Mucosa of gallbladder (tissue), 1 donor: ENCODE measurements around the gene ANKRD33. TPM values are rescaled to one million over a fixed set of nuclear protein-coding genes. Genes with fewer than 3 reads are reported as not detected.

Experiments
- DNase-seq: peaks from one replicate; pipeline ENCODE4 v3.0.0-alpha.2; 2020; ENCODE audit warnings: low spot score
- total RNA-seq: library from RNA; stranded (reverse); gene quantifications from one replicate; pipeline ENCODE4 v1.2.1, GENCODE V29; 2021
- donor health status: DM: no; HTN: no; CAD: no.

Gene ANKRD33
- not detected for total RNA-seq

DNA sequence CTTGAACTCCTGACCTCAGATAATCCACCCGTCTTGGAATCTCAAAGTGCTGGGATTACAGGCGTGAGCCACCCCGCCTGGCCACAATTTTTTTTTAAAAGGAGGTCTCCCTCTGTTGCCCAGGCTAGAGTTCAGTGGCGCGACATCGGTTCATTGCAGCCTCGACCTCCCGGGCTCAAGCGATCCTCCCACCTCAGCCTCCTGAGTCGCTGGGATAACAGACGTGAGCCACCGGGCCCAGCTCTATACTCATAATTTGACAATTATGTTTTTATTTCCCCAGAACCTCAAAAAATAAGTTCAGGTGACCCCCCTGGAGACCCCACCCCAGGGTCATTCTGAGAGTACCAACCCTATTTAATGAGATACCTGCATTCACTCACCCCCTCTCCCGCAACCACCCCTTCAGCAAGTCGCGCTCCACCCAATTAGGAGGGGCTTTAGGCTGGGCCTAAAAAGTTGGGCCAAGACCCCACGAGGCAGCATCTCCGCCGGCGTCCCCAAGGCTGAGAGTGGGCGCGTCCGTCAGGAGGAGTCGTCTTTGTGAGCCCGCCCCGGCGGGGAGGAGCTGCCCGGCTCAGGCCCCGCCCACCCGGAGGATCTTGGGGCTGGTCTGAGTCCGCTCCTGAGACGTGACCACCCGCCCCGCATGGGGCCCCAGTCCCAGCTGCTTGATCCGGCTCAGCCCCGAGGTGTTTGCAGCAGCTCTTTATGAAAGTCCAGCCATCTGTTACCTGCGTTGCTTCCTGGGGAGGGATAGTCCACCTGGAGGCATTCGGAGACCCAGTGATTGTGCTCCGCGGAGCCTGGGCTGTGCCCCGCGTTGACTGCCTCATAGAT, at the start of gene ANKRD33:
Gene ANKRD33 (plus strand): TSS at position 628 of the 840 bp plus-strand sequence. CDS start 84 bp downstream, at position 712.
- no peak for DNase-seq

- no peak for DNase-seq
These were observed 49.1 kb upstream of the ANKRD33 start for GRCh38 chr12:51838762-51839161.

DNA sequence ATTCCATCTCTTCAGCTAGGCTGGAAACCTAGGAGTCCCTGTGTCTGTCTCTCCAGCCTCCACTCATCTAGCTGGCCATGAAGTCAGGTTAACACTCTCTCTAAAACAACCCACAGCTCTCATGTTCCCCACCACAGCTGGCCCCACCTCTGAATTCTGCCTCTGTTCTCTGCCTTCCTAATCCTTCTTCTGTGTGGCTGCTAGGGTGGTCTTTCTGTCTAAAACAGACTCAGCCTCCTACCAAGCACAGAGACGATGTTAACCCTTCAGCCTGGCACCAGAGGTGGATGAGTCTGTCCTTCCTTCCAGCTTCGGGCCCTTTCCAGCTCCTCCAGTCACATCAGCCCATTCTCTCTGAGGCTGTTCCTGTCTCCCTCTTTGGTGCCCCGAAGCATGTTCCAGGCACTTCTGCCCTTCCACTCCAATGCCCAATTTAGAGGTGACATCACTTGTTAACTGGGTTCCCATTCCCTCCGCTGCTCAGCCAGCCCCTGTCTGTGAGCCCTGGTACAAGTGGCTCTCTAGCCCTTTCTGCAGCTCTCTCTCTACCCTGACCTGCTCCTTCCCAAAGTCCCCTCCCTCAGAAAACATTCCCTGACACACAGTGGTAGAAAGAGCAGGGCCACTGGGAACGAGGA, 48.5 kb upstream of the ANKRD33 start:
- DNase-seq, result no peak

DNA sequence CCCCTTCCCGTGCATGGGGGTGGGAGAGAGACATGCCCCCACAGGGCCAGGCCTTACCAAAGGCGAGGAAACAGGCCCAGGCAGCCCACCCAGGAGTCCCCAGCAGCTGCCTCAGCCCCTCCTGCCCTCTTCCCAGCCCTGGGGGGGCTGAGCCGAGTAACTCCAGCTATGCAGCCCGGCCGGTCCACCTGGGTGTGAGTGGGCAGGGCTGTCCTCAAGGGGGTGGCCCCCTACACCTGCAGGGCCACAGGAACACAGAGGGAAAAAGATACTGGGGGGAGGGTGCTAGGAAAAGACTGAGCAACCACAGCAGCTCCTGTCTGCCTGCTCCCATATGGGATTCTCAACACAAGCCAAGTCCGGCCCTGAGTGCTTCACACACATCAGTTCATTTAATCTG, 46.9 kb upstream of the ANKRD33 start:
- no peak for DNase-seq

DNA sequence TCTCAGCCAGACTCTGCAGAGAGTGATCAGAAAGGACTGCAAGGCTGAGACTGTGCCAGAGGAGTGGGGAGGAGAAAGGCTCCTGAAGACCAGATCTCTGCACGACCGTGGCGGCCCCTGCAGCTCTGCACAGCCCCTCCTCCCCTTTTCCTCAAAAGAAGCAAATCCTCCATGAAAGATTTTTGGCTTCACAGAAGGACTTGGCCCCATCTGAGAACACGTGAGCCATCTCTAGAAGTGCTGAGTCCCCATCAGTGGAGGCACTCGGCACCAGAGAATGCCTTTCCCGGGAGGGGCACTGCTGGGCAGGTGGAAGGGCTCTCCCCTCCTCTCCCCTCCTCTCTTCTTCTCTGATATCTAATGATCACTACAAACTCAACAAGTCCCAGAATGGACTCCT, 46.2 kb upstream of the ANKRD33 start:
- no peak for DNase-seq

- DNase-seq, result no peak
These were observed 43.0 kb upstream of the ANKRD33 start for GRCh38 chr12:51844854-51845253.

DNA sequence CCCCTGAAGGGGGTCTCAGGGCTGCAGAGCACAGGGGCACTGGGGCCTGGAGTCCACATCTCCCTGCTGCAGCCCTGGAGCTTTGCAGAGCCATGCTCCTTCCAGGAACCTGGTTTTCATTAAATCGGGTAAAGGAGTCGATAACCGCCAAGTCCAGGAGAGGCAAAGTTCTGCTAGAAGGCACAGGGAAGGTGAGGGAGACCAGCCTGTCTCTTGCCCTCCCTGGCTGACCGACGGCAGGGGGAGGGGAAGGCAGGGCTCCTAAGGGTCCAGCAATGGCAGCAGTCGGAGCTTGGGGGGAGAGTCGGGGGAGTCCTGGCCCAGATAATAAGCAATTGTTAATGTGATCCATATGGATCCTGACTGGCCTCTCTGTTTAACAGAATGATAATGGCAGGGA, 42.4 kb upstream of the ANKRD33 start:
- DNase-seq, result no peak

GRCh38 chr12:51846271-51846691, 41.6 kb upstream of the ANKRD33 start:
- DNase-seq, result no peak

DNA sequence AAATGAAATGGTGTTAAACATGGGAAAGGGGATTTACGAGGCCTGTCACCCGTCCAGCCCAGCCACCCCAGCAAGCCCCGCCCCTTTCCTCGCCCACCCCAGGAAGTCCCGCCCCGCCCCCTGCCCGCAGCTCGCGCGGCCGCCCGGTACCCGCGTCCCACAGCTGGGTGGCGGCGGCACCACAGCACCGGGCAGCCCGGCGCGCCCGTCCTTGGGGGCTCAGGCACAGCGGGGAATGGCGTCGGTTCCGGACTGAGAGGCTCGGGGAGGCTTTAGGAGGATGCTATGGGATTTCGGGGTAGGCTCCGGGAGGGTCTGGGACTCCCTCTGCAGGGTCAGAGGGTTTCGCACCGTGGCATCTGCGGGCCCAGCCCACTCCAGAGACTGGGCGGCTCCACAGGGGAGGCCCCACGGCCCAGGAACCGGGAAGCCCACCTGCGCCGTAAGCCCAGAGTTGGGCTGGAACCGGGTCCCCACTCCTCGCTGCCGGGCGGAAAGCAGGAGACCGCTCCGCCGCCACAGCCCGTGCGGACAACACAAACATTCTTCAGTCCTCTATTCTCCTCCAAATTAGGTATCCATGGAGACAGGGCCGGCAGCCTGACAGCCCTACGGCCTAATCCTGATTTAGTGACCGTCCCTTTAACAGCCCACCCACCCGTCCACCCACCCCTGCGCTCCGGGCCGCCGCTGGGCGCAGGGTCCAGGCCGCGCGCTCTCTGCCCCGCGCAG, 40.8 kb upstream of the ANKRD33 start:
- peak; percentile 29 for DNase-seq

DNA sequence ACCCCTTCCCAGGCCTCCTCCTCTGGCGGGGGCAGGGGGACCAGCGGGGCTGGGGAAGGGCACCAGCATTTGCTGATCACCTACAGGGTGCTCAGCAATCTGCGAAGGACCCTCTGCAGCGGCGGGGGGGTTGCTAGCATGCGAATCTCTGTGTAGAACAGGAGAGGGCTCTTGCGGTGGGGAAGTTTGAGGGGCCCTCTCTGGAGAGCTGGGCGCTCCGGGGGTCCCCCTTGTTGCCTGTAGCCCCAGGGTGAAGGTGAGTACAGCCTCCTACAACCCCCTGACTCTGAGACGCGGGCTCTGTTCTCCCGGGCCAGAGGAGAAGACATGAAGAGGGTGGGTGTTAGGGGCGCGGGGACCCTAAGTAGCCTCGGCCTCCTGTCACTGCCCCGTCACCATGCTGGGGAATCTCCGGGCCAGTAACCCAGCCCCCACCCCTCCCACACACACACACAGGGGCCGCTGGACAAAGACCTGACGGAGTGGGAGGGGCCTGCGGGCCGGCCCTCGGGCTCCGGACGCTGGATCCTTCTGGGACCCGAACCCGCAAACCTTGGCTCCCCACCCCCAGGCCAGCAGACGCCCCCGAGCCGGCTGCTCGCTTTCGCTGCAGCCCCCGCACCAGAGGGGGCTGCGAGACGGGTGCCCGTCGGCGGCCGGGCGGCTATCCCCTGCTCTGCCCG, 40.1 kb upstream of the ANKRD33 start:
- no peak for DNase-seq

DNA sequence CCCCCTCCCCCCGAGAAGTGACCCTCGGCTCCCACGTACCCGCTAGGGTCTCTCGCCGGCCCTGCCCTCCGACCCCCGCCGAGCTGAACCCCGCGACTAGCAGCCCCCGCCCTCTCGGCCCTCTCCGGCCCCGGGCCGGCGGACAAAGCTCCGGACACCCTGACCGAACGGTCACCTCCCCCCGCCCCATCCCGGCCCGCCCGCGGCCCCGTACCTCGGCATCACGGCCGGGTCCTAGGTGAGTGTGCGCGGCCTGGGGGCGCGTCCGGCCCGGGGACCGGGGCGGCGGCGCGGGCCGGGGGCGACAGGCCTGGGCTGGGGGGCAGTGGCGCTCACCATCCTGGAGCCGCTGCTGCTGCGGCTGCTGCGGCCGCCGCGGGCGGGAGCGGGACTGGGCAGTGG, 39.6 kb upstream of the ANKRD33 start, which contains the start of gene FIGNL2:
Gene FIGNL2 (minus strand): TSS at position 393 of the 402 bp plus-strand sequence. CDS start 26,305 bp downstream, outside the sequence.
- no peak for DNase-seq

- no peak for DNase-seq
These were observed 38.8 kb upstream of the ANKRD33 start for GRCh38 chr12:51848841-51849735.

DNA sequence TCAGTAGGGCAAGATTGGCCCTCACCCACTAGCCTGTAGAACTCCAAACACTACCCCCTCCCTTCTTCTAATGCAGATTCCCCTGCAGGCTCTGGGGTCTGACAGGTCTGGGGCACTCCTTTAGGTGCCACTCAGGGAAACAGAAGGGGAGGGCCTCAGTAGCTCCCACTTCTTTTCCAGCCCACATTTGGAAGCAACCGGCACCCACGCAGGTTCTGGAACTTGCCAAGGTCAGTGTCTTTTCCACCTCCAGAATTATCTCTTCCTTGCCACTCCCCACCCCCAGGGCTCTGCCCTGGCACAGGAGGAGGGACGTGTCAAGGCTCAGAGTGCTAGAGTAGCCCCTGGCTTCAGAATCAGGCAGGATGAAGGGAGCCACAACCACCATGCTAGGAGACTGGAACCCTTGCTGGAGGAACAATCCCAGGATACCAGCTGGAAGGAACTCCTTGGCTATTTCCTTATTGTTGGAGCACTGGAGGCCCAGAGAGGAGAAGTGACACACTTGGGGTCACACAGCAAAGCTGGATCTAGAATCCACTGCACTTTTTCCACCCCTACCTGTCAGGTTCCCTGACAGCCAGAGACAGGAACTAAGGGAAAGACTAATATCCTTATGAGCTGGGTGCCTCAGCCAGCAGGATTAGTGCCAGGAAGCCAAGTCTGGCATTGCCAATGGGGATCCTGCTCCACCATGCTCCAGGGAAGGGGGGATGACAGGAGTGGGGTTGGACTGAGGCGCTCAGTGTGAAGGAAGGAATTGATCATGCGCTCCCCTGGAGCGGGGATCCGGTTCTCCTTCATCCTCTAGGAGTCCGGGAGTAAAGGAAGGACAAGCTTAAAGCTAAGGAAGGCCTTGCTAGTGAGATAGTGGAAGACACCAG, 37.6 kb upstream of the ANKRD33 start:
- no peak for DNase-seq

DNA sequence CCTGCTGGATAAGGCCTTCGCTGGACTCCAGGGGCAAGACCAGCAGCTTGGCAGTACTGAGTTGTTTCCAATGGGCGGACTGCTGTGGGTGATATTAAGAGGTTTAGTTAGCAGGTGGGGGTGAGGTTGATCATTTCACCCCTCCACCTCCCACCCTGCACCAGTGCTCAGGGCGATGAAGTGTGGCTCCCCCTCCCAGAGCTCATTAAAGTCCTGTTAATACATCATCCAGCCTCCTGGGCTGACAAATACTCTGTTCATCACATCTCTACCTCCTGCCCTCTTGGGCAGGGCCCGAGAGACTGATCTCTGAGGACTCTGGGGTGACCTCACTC, 37.0 kb upstream of the ANKRD33 start:
- no peak for DNase-seq

DNA sequence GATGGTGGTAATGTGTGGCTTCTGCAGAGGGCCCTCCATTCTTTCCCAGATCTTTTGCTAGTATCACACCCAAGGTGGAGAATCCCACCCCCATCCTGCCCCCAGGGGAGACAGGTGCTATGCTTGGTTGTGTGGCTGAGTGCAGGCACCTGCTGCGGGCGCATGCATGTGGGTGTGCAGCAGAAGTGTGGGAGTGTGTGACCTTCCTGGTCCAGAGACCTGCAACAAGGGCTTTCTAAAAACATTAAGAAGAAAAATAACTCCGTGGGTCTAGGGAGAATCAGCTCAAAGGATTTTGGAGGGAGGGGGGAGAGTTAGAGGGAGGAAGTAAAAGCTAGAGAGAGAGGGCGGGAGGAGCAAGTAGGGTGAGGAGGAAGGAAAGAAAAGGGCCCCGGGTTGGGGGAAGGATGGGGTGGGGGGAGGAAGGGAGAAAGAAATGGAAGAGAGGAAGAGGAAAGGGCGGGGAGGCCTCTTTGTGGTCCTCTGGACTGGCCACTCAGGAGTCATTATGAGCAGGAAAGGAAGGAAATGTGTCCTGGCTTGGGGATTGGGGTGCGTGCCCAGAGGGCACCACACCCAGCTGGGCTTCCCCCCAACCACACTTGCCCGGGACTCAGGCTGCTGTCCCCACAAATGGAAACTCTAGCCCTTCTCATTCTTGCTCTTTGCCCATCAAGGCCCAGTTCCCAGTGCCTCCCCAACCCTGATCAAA, 36.3 kb upstream of the ANKRD33 start:
- no peak for DNase-seq

DNA sequence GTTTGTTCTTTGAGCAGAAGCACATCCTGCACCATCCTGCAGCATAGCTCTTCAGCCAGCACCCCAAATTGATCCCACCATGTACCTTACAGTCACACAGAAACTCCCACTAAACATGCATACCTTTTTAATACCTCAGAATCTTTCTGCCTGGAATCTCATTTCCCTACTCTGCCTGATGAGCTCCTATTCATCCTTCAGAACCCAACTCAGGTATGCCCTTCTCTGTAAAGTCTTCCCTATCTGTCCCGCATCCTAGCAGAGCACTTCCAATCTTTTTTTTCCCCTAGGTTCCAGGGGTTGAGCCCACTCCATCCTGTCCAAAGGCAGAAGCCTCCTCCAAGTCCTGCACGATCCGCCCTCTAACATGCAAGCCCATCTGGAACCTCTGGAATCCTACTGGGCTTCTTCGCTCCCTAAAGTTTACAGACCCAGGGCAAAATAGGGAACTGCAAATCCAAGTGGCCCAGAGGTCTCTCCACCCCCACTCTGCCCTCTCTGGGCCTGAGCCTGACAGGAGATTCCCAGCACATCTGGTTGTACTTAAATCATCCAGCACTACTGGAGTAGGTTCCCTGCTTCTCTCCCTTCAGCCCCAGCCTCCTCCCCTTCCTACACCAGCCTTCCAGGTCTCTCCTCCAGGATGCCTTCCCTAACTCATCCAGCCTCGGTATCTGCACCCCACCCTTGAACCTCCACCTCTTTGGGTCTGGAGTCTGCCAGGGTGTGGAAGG, 35.3 kb upstream of the ANKRD33 start:
- DNase-seq, result no peak

DNA sequence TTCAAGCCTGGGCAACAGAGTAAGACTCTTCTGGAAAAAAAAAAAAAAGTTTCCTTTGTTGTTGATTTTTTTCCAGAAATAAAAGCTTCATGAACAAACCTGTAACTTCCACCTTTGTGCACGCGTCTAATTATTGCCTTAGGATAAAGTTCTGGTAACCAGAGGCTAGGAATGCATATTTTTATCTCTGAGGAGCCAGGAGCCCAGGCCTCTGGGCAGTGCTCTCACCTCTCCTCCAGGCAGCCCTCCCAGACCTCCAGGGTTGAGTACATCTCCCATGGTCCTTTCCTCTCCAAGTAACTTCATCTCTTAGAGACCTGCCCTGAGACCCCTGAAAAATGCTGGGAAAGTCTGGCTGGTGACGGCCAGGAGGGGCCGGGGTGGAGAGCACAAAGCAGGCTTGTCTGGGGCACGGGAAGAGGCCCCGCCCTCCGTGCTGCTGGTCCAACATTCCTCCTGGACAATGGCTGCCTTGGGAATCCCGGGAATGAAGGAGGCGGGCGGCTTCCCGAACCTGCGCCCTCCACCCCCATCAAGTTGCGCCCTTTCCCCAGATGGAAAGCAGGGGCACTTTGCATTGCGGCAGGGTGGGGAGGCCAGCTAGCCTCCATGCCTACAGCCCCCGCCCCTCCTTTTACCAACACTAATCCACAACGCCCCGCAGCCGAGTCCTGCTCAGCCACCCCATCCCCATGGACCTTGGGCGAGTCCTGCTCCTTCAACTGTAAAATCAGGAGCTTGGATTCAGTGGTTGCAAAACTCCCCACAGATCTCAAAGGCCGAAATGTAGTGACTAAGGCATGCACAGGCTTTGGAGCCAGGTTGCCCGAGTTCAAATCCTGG, 32.1 kb upstream of the ANKRD33 start:
- no peak for DNase-seq

DNA sequence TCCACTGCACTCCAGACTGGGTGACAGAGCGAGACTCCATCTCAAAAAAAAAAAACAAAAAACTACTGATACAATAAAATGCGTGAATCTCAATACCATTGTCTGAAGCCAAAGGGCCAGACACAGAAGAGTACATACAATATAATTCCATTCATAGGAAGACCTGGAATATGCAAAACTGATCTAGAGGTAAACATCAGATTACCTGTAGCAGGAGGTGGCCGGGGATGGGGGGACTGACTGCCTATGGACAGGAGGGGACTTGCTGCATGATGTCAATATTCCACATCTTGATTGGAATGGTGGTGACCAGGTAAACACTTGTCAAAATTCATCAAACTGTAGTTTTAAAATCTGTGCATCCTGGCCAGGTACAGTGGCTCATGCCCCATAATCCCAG, 26.9 kb upstream of the ANKRD33 start:
- no peak for DNase-seq
